Measurements from ENCODE around the gene SF3A2.

Gene SF3A2

GRCh38 chr19:2192862-2193261, 43.8 kb upstream of the SF3A2 start:
- ChIA-PET CTCF (no interaction called here), POLR2A (interaction anchor here (0.6 kb wide), 1 partner anchor 65 kb away, joined by 4 read pairs; no protein-coding TSS in a partner anchor)
- no peak overlapping the region for H3K4me3 ChIP-seq (ENCODE audit: control insufficient read depth in 1 of 7, extremely low read depth in 1 of 7, insufficient read depth in 4 of 7, low read depth in 2 of 7, low read length in 6 of 7)
- no peaks in the 10 kb centered on the region for H3K27me3 ChIP-seq (replicated peaks in 2 of 5; ENCODE audit: control insufficient read depth in 4 of 5, insufficient read depth in 5 of 5, low read length in 4 of 5)
- peaks cover 2 to 88% (median 63%) of the 10 kb centered on the region in 4 experiments for H3K36me3 ChIP-seq (ENCODE audit: control insufficient read depth in 4 of 4, insufficient read depth in 4 of 4, low read length in 3 of 4)
- H3K9me3 ChIP-seq (ENCODE audit: control extremely low read depth in 1 of 5, control insufficient read depth in 4 of 5, insufficient read depth in 2 of 5, low read depth in 1 of 5, low read length in 4 of 5): no peaks in the 10 kb centered on the region
- H3K4me1 ChIP-seq (ENCODE audit: control extremely low read depth in 1 of 4, control insufficient read depth in 4 of 4, insufficient read depth in 4 of 4, low read length in 3 of 4): peaks cover 0 to 10% (median 8%) of the 10 kb centered on the region in 4 experiments
- no peak for DNase-seq
- H3K27ac ChIP-seq (ENCODE audit: insufficient read depth in 1 of 2, low read depth in 1 of 2, low read length in 2 of 2, poor library complexity in 1 of 2, severe bottlenecking in 2 of 2): no peak overlapping the region
- 98% methylated on average over 8 of the region's 17 CpGs for WGBS (ENCODE audit: insufficient coverage)

GRCh38 chr19:2193807-2194206, 42.8 kb upstream of the SF3A2 start:
- DNase-seq: no peak
- peaks cover 0 to 3% (median under 1%) of the 10 kb centered on the region in 4 experiments for H3K4me1 ChIP-seq (ENCODE audit: control extremely low read depth in 1 of 4, control insufficient read depth in 4 of 4, insufficient read depth in 4 of 4, low read length in 3 of 4)
- CTCF ChIA-PET: no interaction called here
- no peaks in the 10 kb centered on the region for H3K9me3 ChIP-seq (ENCODE audit: control extremely low read depth in 1 of 5, control insufficient read depth in 4 of 5, insufficient read depth in 2 of 5, low read depth in 1 of 5, low read length in 4 of 5)
- no peak overlapping the region for H3K4me3 ChIP-seq (ENCODE audit: control insufficient read depth in 1 of 7, extremely low read depth in 1 of 7, insufficient read depth in 4 of 7, low read depth in 2 of 7, low read length in 6 of 7)
- H3K36me3 ChIP-seq (ENCODE audit: control insufficient read depth in 4 of 4, insufficient read depth in 4 of 4, low read length in 3 of 4): peaks cover 2 to 91% (median 66%) of the 10 kb centered on the region in 4 experiments
- POLR2A ChIA-PET: no interaction called here
- H3K27ac ChIP-seq (ENCODE audit: insufficient read depth in 1 of 2, low read depth in 1 of 2, low read length in 2 of 2, poor library complexity in 1 of 2, severe bottlenecking in 2 of 2): no peak overlapping the region
- 98% methylated on average over 15 of the region's 18 CpGs for WGBS (ENCODE audit: insufficient coverage)
- no peaks in the 10 kb centered on the region for H3K27me3 ChIP-seq (replicated peaks in 2 of 5; ENCODE audit: control insufficient read depth in 4 of 5, insufficient read depth in 5 of 5, low read length in 4 of 5)

- Histone ChIP-seq H3K27ac (ENCODE audit: insufficient read depth in 1 of 2, low read depth in 1 of 2, low read length in 2 of 2, poor library complexity in 1 of 2, severe bottlenecking in 2 of 2) (no peak overlapping the region), H3K9me3 (ENCODE audit: control extremely low read depth in 1 of 5, control insufficient read depth in 4 of 5, insufficient read depth in 2 of 5, low read depth in 1 of 5, low read length in 4 of 5) (no peaks in the 10 kb centered on the region), H3K36me3 (ENCODE audit: control insufficient read depth in 4 of 4, insufficient read depth in 4 of 4, low read length in 3 of 4) (peaks cover 2 to 84% (median 62%) of the 10 kb centered on the region in 4 experiments), H3K4me3 (ENCODE audit: control insufficient read depth in 1 of 7, extremely low read depth in 1 of 7, insufficient read depth in 4 of 7, low read depth in 2 of 7, low read length in 6 of 7) (no peak overlapping the region), H3K4me1 (ENCODE audit: control extremely low read depth in 1 of 4, control insufficient read depth in 4 of 4, insufficient read depth in 4 of 4, low read length in 3 of 4) (no peaks in the 10 kb centered on the region), H3K27me3 (replicated peaks in 2 of 5; ENCODE audit: control insufficient read depth in 4 of 5, insufficient read depth in 5 of 5, low read length in 4 of 5) (no peaks in the 10 kb centered on the region)
- CTCF ChIA-PET: interaction anchor here (1.1 to 1.7 kb wide), 4 partner anchors 21 to 120 kb away, joined by 3 to 10 read pairs (median 3); no protein-coding TSS in a partner anchor
- WGBS (ENCODE audit: insufficient coverage): 97% methylated on average over 23 of the region's 25 CpGs
- POLR2A ChIA-PET: no interaction called here
- no peak for DNase-seq
These were observed 42.0 kb upstream of the SF3A2 start for GRCh38 chr19:2194513-2195078.

DNA sequence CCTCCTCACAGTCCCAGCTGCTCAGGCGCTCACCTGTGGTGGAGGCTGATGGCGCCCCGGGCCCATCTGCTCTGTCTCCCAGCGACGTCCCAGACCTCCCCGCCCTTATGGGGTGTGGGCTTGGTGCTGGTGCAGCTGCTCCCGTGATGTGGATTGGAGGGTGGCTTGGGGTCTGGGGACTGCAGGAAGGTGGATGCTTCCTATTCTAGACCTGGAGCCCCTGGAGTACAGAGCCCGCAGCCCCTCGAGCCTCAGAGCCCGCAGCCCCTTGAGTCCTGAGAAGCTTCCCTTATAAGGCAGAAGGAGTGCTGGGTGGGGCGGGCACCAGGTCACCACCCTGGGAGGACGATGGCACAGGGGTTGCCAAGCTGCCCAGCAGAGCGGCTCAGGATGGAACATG, 41.3 kb upstream of the SF3A2 start:
- POLR2A ChIA-PET: no interaction called here
- peaks cover 2 to 81% (median 60%) of the 10 kb centered on the region in 4 experiments for H3K36me3 ChIP-seq (ENCODE audit: control insufficient read depth in 4 of 4, insufficient read depth in 4 of 4, low read length in 3 of 4)

GRCh38 chr19:2195914-2196313, 40.7 kb upstream of the SF3A2 start:
- no peaks in the 10 kb centered on the region for H3K4me1 ChIP-seq (ENCODE audit: control extremely low read depth in 1 of 4, control insufficient read depth in 4 of 4, insufficient read depth in 4 of 4, low read length in 3 of 4)
- peaks cover 2 to 79% (median 57%) of the 10 kb centered on the region in 4 experiments for H3K36me3 ChIP-seq (ENCODE audit: control insufficient read depth in 4 of 4, insufficient read depth in 4 of 4, low read length in 3 of 4)
- ChIA-PET CTCF (interaction anchor here (1.3 to 1.7 kb wide), 2 partner anchors 20 to 24 kb away, joined by 3 to 10 read pairs; no protein-coding TSS in a partner anchor), POLR2A (no interaction called here)
- H3K27ac ChIP-seq (ENCODE audit: insufficient read depth in 1 of 2, low read depth in 1 of 2, low read length in 2 of 2, poor library complexity in 1 of 2, severe bottlenecking in 2 of 2): no peak overlapping the region
- H3K27me3 ChIP-seq (replicated peaks in 2 of 5; ENCODE audit: control insufficient read depth in 4 of 5, insufficient read depth in 5 of 5, low read length in 4 of 5): no peaks in the 10 kb centered on the region
- no peak overlapping the region for H3K4me3 ChIP-seq (ENCODE audit: control insufficient read depth in 1 of 7, extremely low read depth in 1 of 7, insufficient read depth in 4 of 7, low read depth in 2 of 7, low read length in 6 of 7)
- 96% methylated on average over 14 of the region's 19 CpGs for WGBS (ENCODE audit: insufficient coverage)
- no peak for DNase-seq
- H3K9me3 ChIP-seq (ENCODE audit: control extremely low read depth in 1 of 5, control insufficient read depth in 4 of 5, insufficient read depth in 2 of 5, low read depth in 1 of 5, low read length in 4 of 5): no peaks in the 10 kb centered on the region

More for the DNA sequence above, 41.3 kb upstream of the SF3A2 start:
- WGBS (ENCODE audit: insufficient coverage): 94% methylated on average over 8 of the region's 13 CpGs
- Histone ChIP-seq H3K27me3 (replicated peaks in 2 of 5; ENCODE audit: control insufficient read depth in 4 of 5, insufficient read depth in 5 of 5, low read length in 4 of 5) (no peaks in the 10 kb centered on the region), H3K27ac (ENCODE audit: insufficient read depth in 1 of 2, low read depth in 1 of 2, low read length in 2 of 2, poor library complexity in 1 of 2, severe bottlenecking in 2 of 2) (no peak overlapping the region), H3K9me3 (ENCODE audit: control extremely low read depth in 1 of 5, control insufficient read depth in 4 of 5, insufficient read depth in 2 of 5, low read depth in 1 of 5, low read length in 4 of 5) (no peaks in the 10 kb centered on the region), H3K4me3 (ENCODE audit: control insufficient read depth in 1 of 7, extremely low read depth in 1 of 7, insufficient read depth in 4 of 7, low read depth in 2 of 7, low read length in 6 of 7) (no peak overlapping the region), H3K4me1 (ENCODE audit: control extremely low read depth in 1 of 4, control insufficient read depth in 4 of 4, insufficient read depth in 4 of 4, low read length in 3 of 4) (no peaks in the 10 kb centered on the region)
- no peak for DNase-seq
- CTCF ChIA-PET: interaction anchor here (1.1 to 1.7 kb wide), 4 partner anchors 21 to 120 kb away, joined by 3 to 10 read pairs (median 3); no protein-coding TSS in a partner anchor

DNA sequence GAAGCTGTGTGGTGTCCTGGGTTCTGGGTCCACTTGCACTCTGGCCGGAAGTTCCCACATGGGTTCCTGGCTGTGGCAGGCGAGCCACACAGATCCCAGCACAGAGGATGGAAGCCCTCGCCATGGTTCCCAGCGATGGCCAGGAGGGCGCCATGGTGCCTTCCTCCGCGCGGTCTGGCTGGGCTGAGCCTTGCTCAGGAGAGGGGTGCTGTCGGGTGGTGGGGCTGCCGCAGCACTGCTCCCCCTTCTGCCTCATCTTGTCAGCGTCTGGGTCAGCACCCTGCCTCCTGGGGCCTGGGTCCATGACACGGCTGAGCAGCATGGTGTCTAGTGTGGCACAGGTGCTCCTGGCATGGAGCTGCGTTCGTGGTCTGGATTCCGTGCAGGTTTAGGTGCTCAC, 39.4 kb upstream of the SF3A2 start:
- POLR2A ChIA-PET: no interaction called here
- Histone ChIP-seq H3K9me3 (ENCODE audit: control extremely low read depth in 1 of 5, control insufficient read depth in 4 of 5, insufficient read depth in 2 of 5, low read depth in 1 of 5, low read length in 4 of 5) (no peaks in the 10 kb centered on the region), H3K27me3 (replicated peaks in 2 of 5; ENCODE audit: control insufficient read depth in 4 of 5, insufficient read depth in 5 of 5, low read length in 4 of 5) (no peaks in the 10 kb centered on the region), H3K36me3 (ENCODE audit: control insufficient read depth in 4 of 4, insufficient read depth in 4 of 4, low read length in 3 of 4) (peaks cover 0 to 78% (median 54%) of the 10 kb centered on the region in 4 experiments), H3K27ac (ENCODE audit: insufficient read depth in 1 of 2, low read depth in 1 of 2, low read length in 2 of 2, poor library complexity in 1 of 2, severe bottlenecking in 2 of 2) (no peak overlapping the region), H3K4me1 (ENCODE audit: control extremely low read depth in 1 of 4, control insufficient read depth in 4 of 4, insufficient read depth in 4 of 4, low read length in 3 of 4) (no peaks in the 10 kb centered on the region), H3K4me3 (ENCODE audit: control insufficient read depth in 1 of 7, extremely low read depth in 1 of 7, insufficient read depth in 4 of 7, low read depth in 2 of 7, low read length in 6 of 7) (no peak overlapping the region)
- CTCF ChIA-PET: interaction anchor here (1.0 kb wide), 1 partner anchor 10 kb away, joined by 5 read pairs; no protein-coding TSS in a partner anchor
- WGBS (ENCODE audit: insufficient coverage): 96% methylated on average over 15 of the region's 15 CpGs
- no peak for DNase-seq

- ChIA-PET POLR2A (no interaction called here), CTCF (interaction anchor here (1.4 to 2.0 kb wide), 2 partner anchors 40 to 43 kb away, joined by 6 to 9 read pairs; no protein-coding TSS in a partner anchor)
- WGBS (ENCODE audit: insufficient coverage): 96% methylated on average over 14 of the region's 22 CpGs
- no peak for DNase-seq
- Histone ChIP-seq H3K9me3 (ENCODE audit: control extremely low read depth in 1 of 5, control insufficient read depth in 4 of 5, insufficient read depth in 2 of 5, low read depth in 1 of 5, low read length in 4 of 5) (no peaks in the 10 kb centered on the region), H3K27ac (ENCODE audit: insufficient read depth in 1 of 2, low read depth in 1 of 2, low read length in 2 of 2, poor library complexity in 1 of 2, severe bottlenecking in 2 of 2) (no peak overlapping the region), H3K4me3 (ENCODE audit: control insufficient read depth in 1 of 7, extremely low read depth in 1 of 7, insufficient read depth in 4 of 7, low read depth in 2 of 7, low read length in 6 of 7) (no peak overlapping the region), H3K27me3 (replicated peaks in 2 of 5; ENCODE audit: control insufficient read depth in 4 of 5, insufficient read depth in 5 of 5, low read length in 4 of 5) (no peaks in the 10 kb centered on the region), H3K36me3 (ENCODE audit: control insufficient read depth in 4 of 4, insufficient read depth in 4 of 4, low read length in 3 of 4) (peaks cover 0 to 77% (median 53%) of the 10 kb centered on the region in 4 experiments), H3K4me1 (ENCODE audit: control extremely low read depth in 1 of 4, control insufficient read depth in 4 of 4, insufficient read depth in 4 of 4, low read length in 3 of 4) (no peaks in the 10 kb centered on the region)
These were observed 38.3 kb upstream of the SF3A2 start for GRCh38 chr19:2198317-2198716.

Data from common myeloid progenitor, CD34-positive (primary cell).